CD4-positive, alpha-beta memory T cell (primary cell): ENCODE results near the gene CCR9. TPM values are rescaled to one million over a fixed set of nuclear protein-coding genes. Genes with fewer than 3 reads are reported as not detected.
A peak's percentile ranks its signal among the peaks of the same experiment; 100 is the strongest.

Source experiments
- CTCF ChIA-PET: fragments of 350-600 bp; sonication (Branson Sonifier 250); formaldehyde crosslinking; loops from one replicate; lab custom pipeline; 2021; ENCODE audit warnings: inconsistent platforms; ENCODE audit not compliant: partially characterized antibody; lab: Charles Lee
- POLR2A ChIA-PET: fragments of 350-600 bp; sonication (Branson Sonifier 250); formaldehyde crosslinking; loops from one replicate; lab custom pipeline; 2021; ENCODE audit not compliant: partially characterized antibody; lab: Charles Lee
- DNase-seq, 5 donors: peaks; one replicate each; pipeline versions ENCODE4 v3.0.0 to v3.0.0-alpha.2; 2020 to 2022; ENCODE audit warnings: mixed read lengths in 1 of 5
- H3K27ac ChIP-seq: one replicate; pipeline ENCODE4 v1.7.0; 2013; ENCODE audit warnings: low read depth, low read length
- H3K27me3 ChIP-seq: 2 replicates; pipeline ENCODE4 v1.7.0; 2013; ENCODE audit warnings: mild to moderate bottlenecking, low read length, moderate library complexity; ENCODE audit not compliant: insufficient read depth
- H3K36me3 ChIP-seq: 2 replicates; pipeline ENCODE4 v1.7.0; 2013; ENCODE audit warnings: mild to moderate bottlenecking, low read length, moderate library complexity; ENCODE audit not compliant: insufficient read depth
- H3K4me1 ChIP-seq: 2 replicates; pipeline ENCODE4 v1.7.0; 2013; ENCODE audit warnings: mild to moderate bottlenecking, low read length, moderate library complexity; ENCODE audit not compliant: insufficient read depth
- H3K4me3 ChIP-seq, 2 donors: one replicate each; pipeline ENCODE4 v1.7.0; 2013; ENCODE audit warnings: low read length in 2 of 2, mild to moderate bottlenecking in 1 of 2
- H3K9me3 ChIP-seq, 2 donors: one replicate each; pipeline ENCODE4 v1.7.0; 2013; ENCODE audit warnings: low read length in 2 of 2, control low read depth in 1 of 2; ENCODE audit not compliant: control insufficient read depth in 1 of 2
- H3K27ac Mint-ChIP-seq, 7 donors: one replicate each; pipeline ENCODE4 v1.8.0; 2020 to 2021; ENCODE audit warnings: mixed read lengths in 7 of 7, mild to moderate bottlenecking in 6 of 7, inconsistent platforms in 3 of 7, moderate library complexity in 3 of 7
- H3K27me3 Mint-ChIP-seq, 2 donors: one replicate each; pipeline ENCODE4 v1.8.0; 2020 to 2021; ENCODE audit warnings: mixed read lengths in 2 of 2
- H3K36me3 Mint-ChIP-seq, 2 donors: one replicate each; pipeline ENCODE4 v1.8.0; 2020 to 2021; ENCODE audit warnings: mixed read lengths in 2 of 2, inconsistent platforms in 1 of 2, mild to moderate bottlenecking in 1 of 2
- H3K4me1 Mint-ChIP-seq, 4 donors: one replicate each; pipeline ENCODE4 v1.8.0; 2020 to 2021; ENCODE audit warnings: mixed read lengths in 4 of 4, mild to moderate bottlenecking in 1 of 4
- H3K4me3 Mint-ChIP-seq, 8 donors: one replicate each; pipeline ENCODE4 v1.8.0; 2020 to 2021; ENCODE audit warnings: mixed read lengths in 8 of 8, mild to moderate bottlenecking in 7 of 8, moderate library complexity in 6 of 8, inconsistent platforms in 3 of 8
- H3K9me3 Mint-ChIP-seq, 8 donors: one replicate each; pipeline ENCODE4 v1.8.0; 2020 to 2021; ENCODE audit warnings: mixed read lengths in 8 of 8, mild to moderate bottlenecking in 5 of 8, inconsistent platforms in 3 of 8, moderate library complexity in 1 of 8
- intact Hi-C: fragments of 100-400 bp; cut with micrococcal nuclease; formaldehyde crosslinking; loops from one replicate; pipeline ENCODE4 v1.15.1; 2023
- polyA plus RNA-seq, 2 donors: library from polyadenylated mRNA; unstranded; fragments of 300-500 nt; fragmentation: Illumina TruSeq; gene quantifications; one replicate each; pipeline ENCODE4 v1.2.3, GENCODE V29; 2021
- total RNA-seq, 2 experiments: library from RNA; stranded (reverse); gene quantifications; one replicate each; pipeline ENCODE4 v1.2.3, GENCODE V29; 2021

CCR9 gene
- total and polyA plus RNA-seq, 4 experiments from 2014 or later: 3.9 to 4.5 (median 4.2) TPM

- H3K27ac Mint-ChIP-seq: peak overlapping the region in 3 of 7 donors; percentile 2 to 29 (median 20)
- peaks cover 28% of the 10 kb centered on the region for H3K4me1 ChIP-seq
- ChIA-PET CTCF (interaction anchor here (0.9 to 23.5 kb wide), 12 partner anchors 8 to 441 kb away, joined by 3 to 677 read pairs (median 4); partner anchors contain the start of gene CCR5), POLR2A (interaction anchor here (1.5 to 18.1 kb wide), 3 partner anchors 57 to 431 kb away, joined by 4 to 195 read pairs (median 57); partner anchors contain the start of gene FYCO1)
- H3K27me3 Mint-ChIP-seq: no peaks in the 10 kb centered on the region
- peaks cover 13 to 43% (median 27%) of the 10 kb centered on the region in 4 donors for H3K4me1 Mint-ChIP-seq
- peaks cover 48% of the 10 kb centered on the region for H3K36me3 ChIP-seq
- DNase-seq: no peak
- H3K27ac ChIP-seq: no peak overlapping the region
- no peak overlapping the region for H3K4me3 ChIP-seq
- H3K9me3 ChIP-seq: no peaks in the 10 kb centered on the region
- H3K27me3 ChIP-seq: no peaks in the 10 kb centered on the region
- peaks cover 0 to 2% (median 0%) of the 10 kb centered on the region in 8 donors for H3K9me3 Mint-ChIP-seq
- H3K36me3 Mint-ChIP-seq: peaks cover 75 to 83% of the 10 kb centered on the region in 2 donors
- no peak overlapping the region for H3K4me3 Mint-ChIP-seq
- intact Hi-C loops: loop anchor here (1.0 to 2.0 kb wide), 6 partner anchors 57 to 441 kb away; partner anchors contain the start of gene FYCO1
Observed at GRCh38 chr3:45937206-45938042, 51.1 kb downstream of the CCR9 start.

- no peak overlapping the region for H3K4me3 Mint-ChIP-seq
- no peaks in the 10 kb centered on the region for H3K27me3 Mint-ChIP-seq
- Histone ChIP-seq H3K4me1 (peaks cover 34% of the 10 kb centered on the region), H3K27ac (no peak overlapping the region), H3K9me3 (no peaks in the 10 kb centered on the region), H3K4me3 (no peak overlapping the region), H3K36me3 (peaks cover 42% of the 10 kb centered on the region), H3K27me3 (no peaks in the 10 kb centered on the region)
- CTCF ChIA-PET: interaction anchor here (0.9 to 23.5 kb wide), 20 partner anchors 8 to 440 kb away, joined by 3 to 677 read pairs (median 6); partner anchors contain the start of gene CCR5
- H3K9me3 Mint-ChIP-seq: peaks cover 0 to 2% (median 0%) of the 10 kb centered on the region in 8 donors
- peak overlapping the region in 1 of 7 donors; percentile 2 for H3K27ac Mint-ChIP-seq
- intact Hi-C loops: loop anchor here (1.0 to 2.0 kb wide), 6 partner anchors 57 to 441 kb away; partner anchors contain the start of gene FYCO1
- peaks cover 19 to 50% (median 34%) of the 10 kb centered on the region in 4 donors for H3K4me1 Mint-ChIP-seq
- POLR2A ChIA-PET: interaction anchor here (0.7 to 18.1 kb wide), 14 partner anchors 8 to 430 kb away, joined by 3 to 195 read pairs (median 7); partner anchors contain the start of gene FYCO1
- DNase-seq: no peak
- H3K36me3 Mint-ChIP-seq: peaks cover 71 to 77% of the 10 kb centered on the region in 2 donors
Observed at GRCh38 chr3:45938043-45938435, 51.7 kb downstream of the CCR9 start.

DNA sequence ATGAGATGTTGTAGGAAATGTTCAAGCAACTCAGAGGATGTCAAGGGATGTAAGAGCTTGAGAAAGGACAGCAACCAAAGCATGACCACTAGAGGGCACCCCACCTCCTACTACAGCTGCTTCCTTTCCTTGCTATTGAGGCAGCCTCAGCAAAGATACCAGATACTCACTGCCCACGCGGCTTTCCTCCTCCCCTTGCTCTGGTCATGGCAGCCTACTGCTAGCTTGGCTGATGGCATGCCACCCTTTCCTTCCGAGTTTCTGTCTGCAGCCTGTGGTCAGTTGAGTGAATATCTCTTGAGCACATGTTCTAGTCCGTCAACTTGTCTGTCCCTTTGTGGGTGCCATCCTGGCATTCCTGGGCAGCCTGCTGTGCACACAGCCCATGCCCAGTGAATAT lies 52.5 kb downstream of the CCR9 start:
- Histone ChIP-seq H3K36me3 (peaks cover 40% of the 10 kb centered on the region), H3K4me3 (no peak overlapping the region), H3K27ac (no peak overlapping the region), H3K4me1 (peaks cover 43% of the 10 kb centered on the region), H3K27me3 (no peaks in the 10 kb centered on the region), H3K9me3 (no peaks in the 10 kb centered on the region)
- intact Hi-C loops: loop anchor here (1.0 to 2.0 kb wide), 6 partner anchors 56 to 440 kb away; partner anchors contain the start of gene FYCO1
- Mint-ChIP-seq H3K27me3 (no peaks in the 10 kb centered on the region), H3K36me3 (peaks cover 69% of the 10 kb centered on the region in 2 donors), H3K4me1 (peaks cover 27 to 52% (median 42%) of the 10 kb centered on the region in 4 donors), H3K9me3 (peaks cover 0 to 2% (median 0%) of the 10 kb centered on the region in 8 donors), H3K4me3 (peak overlapping the region in 1 of 8 donors; percentile 14), H3K27ac (peak overlapping the region in 3 of 7 donors; percentile 16 to 82 (median 77))
- CTCF ChIA-PET: interaction anchor here (0.7 to 23.5 kb wide), 27 partner anchors 9 to 439 kb away, joined by 3 to 677 read pairs (median 5); partner anchors contain the start of genes CCR1, CCR5 and FYCO1
- POLR2A ChIA-PET: interaction anchor here (0.7 to 18.1 kb wide), 19 partner anchors 9 to 430 kb away, joined by 3 to 195 read pairs (median 4); partner anchors contain the start of genes FYCO1 and SACM1L
- peak; percentile 79 to 83 (median 80) for DNase-seq

DNA sequence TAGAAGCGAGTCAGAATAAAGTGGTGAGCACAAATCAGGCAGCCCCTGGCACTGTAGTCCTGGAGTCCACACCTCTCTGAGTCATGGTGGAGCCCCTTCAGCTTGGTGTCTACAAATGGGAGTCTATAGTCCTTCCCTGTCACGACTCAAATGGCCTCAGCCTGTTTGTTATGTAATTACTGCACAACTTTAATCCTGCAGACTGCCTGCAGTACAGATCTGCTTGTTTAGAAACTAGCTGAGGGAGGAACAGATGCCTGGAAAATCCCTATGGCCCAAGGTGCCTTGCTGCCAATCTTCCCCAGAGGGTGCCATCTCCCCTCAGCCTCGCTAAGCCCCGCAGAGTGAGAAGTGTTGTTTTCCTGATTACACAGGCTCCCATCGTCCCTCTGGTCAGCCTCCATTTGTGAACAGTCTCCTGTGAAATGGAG lies 53.0 kb downstream of the CCR9 start:
- H3K36me3 Mint-ChIP-seq: peaks cover 64% of the 10 kb centered on the region in 2 donors
- DNase-seq: no peak
- H3K27ac ChIP-seq: no peak overlapping the region
- no peaks in the 10 kb centered on the region for H3K27me3 ChIP-seq
- H3K36me3 ChIP-seq: peaks cover 35% of the 10 kb centered on the region
- peak overlapping the region in 3 of 7 donors; percentile 16 to 78 (median 70) for H3K27ac Mint-ChIP-seq
- CTCF ChIA-PET: interaction anchor here (0.7 to 23.5 kb wide), 27 partner anchors 9 to 439 kb away, joined by 3 to 677 read pairs (median 5); partner anchors contain the start of genes CCR1, CCR5 and FYCO1
- no peaks in the 10 kb centered on the region for H3K27me3 Mint-ChIP-seq
- intact Hi-C loops: loop anchor here (2.0 kb wide), 4 partner anchors 55 to 439 kb away; partner anchors contain the start of gene FYCO1
- POLR2A ChIA-PET: interaction anchor here (0.8 to 18.1 kb wide), 14 partner anchors 8 to 429 kb away, joined by 3 to 195 read pairs (median 6); partner anchors contain the start of genes FYCO1 and SACM1L
- H3K4me3 ChIP-seq: no peak overlapping the region
- no peaks in the 10 kb centered on the region for H3K9me3 ChIP-seq
- H3K9me3 Mint-ChIP-seq: peaks cover 0 to 2% (median 0%) of the 10 kb centered on the region in 8 donors
- peaks cover 48% of the 10 kb centered on the region for H3K4me1 ChIP-seq
- no peak overlapping the region for H3K4me3 Mint-ChIP-seq
- peaks cover 29 to 54% (median 43%) of the 10 kb centered on the region in 4 donors for H3K4me1 Mint-ChIP-seq

DNA sequence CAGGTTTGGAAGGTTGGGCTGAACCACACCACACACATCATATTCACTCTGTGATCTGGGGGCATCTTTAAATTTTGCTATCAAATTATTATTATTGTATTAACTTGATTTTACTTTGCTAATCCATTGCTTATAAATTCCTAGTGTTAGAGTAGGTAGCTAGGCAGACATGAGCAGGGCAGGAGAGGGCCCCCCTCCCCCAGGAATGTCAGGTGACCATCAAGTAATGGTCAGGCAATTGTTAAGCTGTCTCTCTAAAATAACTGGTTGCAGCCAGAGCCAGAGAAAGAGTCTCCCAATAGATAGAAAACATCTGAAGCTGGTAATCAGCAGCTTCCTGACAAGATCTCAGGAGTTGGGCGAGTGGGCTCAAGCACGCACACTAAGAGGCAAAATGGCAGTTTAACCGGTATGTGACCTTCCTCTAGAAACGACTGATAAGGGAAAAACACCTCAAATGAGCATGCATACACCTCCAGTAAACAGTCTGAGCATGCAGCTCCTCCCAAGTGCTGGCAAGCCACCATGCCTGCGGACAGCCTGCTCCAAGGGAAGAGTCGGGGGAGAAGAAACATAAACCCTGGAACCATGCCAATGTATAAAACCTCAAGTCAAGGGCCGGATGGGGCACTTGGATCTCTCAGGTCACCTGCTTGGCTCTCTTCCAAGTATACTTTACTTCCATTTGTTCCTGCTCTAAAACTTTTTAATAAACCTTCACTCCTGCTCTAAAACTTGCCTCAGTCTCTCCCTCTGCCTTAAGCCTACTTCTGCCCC lies 53.8 kb downstream of the CCR9 start:
- peaks cover 0 to 2% (median 0%) of the 10 kb centered on the region in 8 donors for H3K9me3 Mint-ChIP-seq
- peaks cover 60 to 62% of the 10 kb centered on the region in 2 donors for H3K36me3 Mint-ChIP-seq
- Histone ChIP-seq H3K4me1 (peaks cover 56% of the 10 kb centered on the region), H3K9me3 (no peaks in the 10 kb centered on the region), H3K27ac (no peak overlapping the region), H3K36me3 (peaks cover 29% of the 10 kb centered on the region), H3K4me3 (no peak overlapping the region), H3K27me3 (no peaks in the 10 kb centered on the region)
- no peak overlapping the region for H3K4me3 Mint-ChIP-seq
- no peak for DNase-seq
- peaks cover 36 to 62% (median 51%) of the 10 kb centered on the region in 4 donors for H3K4me1 Mint-ChIP-seq
- intact Hi-C loops: loop anchor here (5.0 kb wide), 1 partner anchor 37 kb away; no protein-coding TSS in a partner anchor
- no peaks in the 10 kb centered on the region for H3K27me3 Mint-ChIP-seq
- CTCF ChIA-PET: interaction anchor here (0.6 to 23.5 kb wide), 14 partner anchors 10 to 438 kb away, joined by 3 to 677 read pairs (median 5); partner anchors contain the start of genes CCR5 and FYCO1
- peak overlapping the region in 4 of 7 donors; percentile 16 to 66 (median 53) for H3K27ac Mint-ChIP-seq
- POLR2A ChIA-PET: interaction anchor here (0.5 to 18.1 kb wide), 7 partner anchors 11 to 430 kb away, joined by 3 to 195 read pairs (median 8); partner anchors contain the start of gene FYCO1
